ENCODE results near the gene SEZ6. TPM values are rescaled to one million over a fixed set of nuclear protein-coding genes. Genes with fewer than 3 reads are reported as not detected.

Gene SEZ6
- total RNA-seq, 1 donor from 2014 or later, result 0.30 TPM

Other genes starting within 250 kb of the SEZ6 start
- gene FAM222B, start 163.2 kb downstream of the SEZ6 start, total RNA-seq, result 3.6 TPM
- gene ERAL1, start 151.0 kb downstream of the SEZ6 start, total RNA-seq, result 20.2 TPM
- 18.7 TPM for gene FLOT2, start 108.3 kb downstream of the SEZ6 start, total RNA-seq
- 10.1 TPM for gene DHRS13, start 103.0 kb downstream of the SEZ6 start, total RNA-seq
- 18.6 TPM for gene PHF12, start 54.5 kb downstream of the SEZ6 start, total RNA-seq
- gene PIPOX, start 37.1 kb upstream of the SEZ6 start, total RNA-seq, result 0.20 TPM
- 53.9 TPM for gene MYO18A, start 174.4 kb upstream of the SEZ6 start, total RNA-seq
- not detected for gene CRYBA1, start 240.8 kb upstream of the SEZ6 start, total RNA-seq

Measured in skin of body (tissue), 1 donor.